Endodermal cell (in vitro differentiated cells): Measurements from ENCODE around the gene IGF2BP1. TPM values are rescaled to one million over a fixed set of nuclear protein-coding genes. Genes with fewer than 3 reads are reported as not detected.
"Not testable (repeated sequence)": the region's sequence is repeated elsewhere in the genome, so short reads cannot be mapped to it uniquely, and the experiment has no call there.

ENCODE experiments used
- DNase-seq: peaks from one replicate; pipeline ENCODE4 v3.0.0-alpha.2; 2017
- H3K27ac ChIP-seq: 2 replicates; pipeline ENCODE4 v1.5.1; 2013; ENCODE audit warnings: mild to moderate bottlenecking, low read depth, low read length, moderate library complexity
- H3K27me3 ChIP-seq: 2 replicates; pipeline ENCODE4 v1.6.1; 2013; ENCODE audit warnings: mild to moderate bottlenecking, low read length, moderate library complexity; ENCODE audit not compliant: insufficient read depth, control insufficient read depth, poor library complexity, severe bottlenecking
- H3K36me3 ChIP-seq: 2 replicates; pipeline ENCODE4 v1.7.0; 2013; ENCODE audit warnings: mild to moderate bottlenecking, low read length, moderate library complexity; ENCODE audit not compliant: control insufficient read depth, insufficient read depth
- H3K4me1 ChIP-seq: one replicate; pipeline ENCODE4 v1.7.0; 2013; ENCODE audit warnings: low read length; ENCODE audit not compliant: control insufficient read depth, insufficient read depth
- H3K4me3 ChIP-seq: 2 replicates; pipeline ENCODE4 v1.5.1; 2013; ENCODE audit warnings: mild to moderate bottlenecking, low read length, moderate library complexity
- H3K9ac ChIP-seq: 2 replicates; pipeline ENCODE4 v1.6.1; 2013; ENCODE audit warnings: mild to moderate bottlenecking, low read length, moderate library complexity; ENCODE audit not compliant: poor library complexity, severe bottlenecking; ENCODE audit errors: extremely low read depth
- H3K9me3 ChIP-seq: 2 replicates; pipeline ENCODE4 v1.6.1; 2013; ENCODE audit warnings: mild to moderate bottlenecking, low read length, moderate library complexity; ENCODE audit not compliant: control insufficient read depth
- H3K27ac Mint-ChIP-seq: 2 replicates; pipeline ENCODE4 v1.8.0; 2020; ENCODE audit warnings: mixed read lengths
- H3K27me3 Mint-ChIP-seq: 2 replicates; pipeline ENCODE4 v1.8.0; 2021; ENCODE audit warnings: mild to moderate bottlenecking, mixed read lengths; ENCODE audit not compliant: insufficient read depth
- H3K36me3 Mint-ChIP-seq: 2 replicates; pipeline ENCODE4 v1.8.0; 2020; ENCODE audit warnings: low read depth, mixed read lengths
- H3K4me1 Mint-ChIP-seq: 2 replicates; pipeline ENCODE4 v1.8.0; 2020; ENCODE audit warnings: mixed read lengths
- H3K4me3 Mint-ChIP-seq: 2 replicates; pipeline ENCODE4 v1.8.0; 2020; ENCODE audit warnings: mild to moderate bottlenecking, moderate library complexity, mixed read lengths
- H3K9me3 Mint-ChIP-seq: 2 replicates; pipeline ENCODE4 v1.8.0; 2020; ENCODE audit warnings: mild to moderate bottlenecking, mixed read lengths
- WGBS, 2 experiments: methylation state at CpG; one replicate each; pipeline versions ENCODE4 v1.1.5 to v1.1.7; 2013; ENCODE audit warnings: missing lambda C conversion rate in 2 of 2, mixed read lengths in 1 of 2; ENCODE audit not compliant: insufficient coverage in 1 of 2, insufficient read length in 1 of 2; 5-methylcytosine and 5-hydroxymethylcytosine counted together
- total RNA-seq, 2 donors: library from RNA; stranded (reverse); fragmentation: NEBNext Ultra II Directional in 1 of 2; extraction: Animal tissue kit (Norgen Biotek cat#: 25700) in 1 of 2; gene quantifications; 2 replicates in 1 of 2; 3 replicates in 1 of 2; pipeline ENCODE4 v1.2.1, GENCODE V29; 2021
- TF ChIP-seq, protein P1 (sequence below): fragments of 200-600 bp; sonication (generic); conservative IDR thresholded peaks from 2 replicates; pipeline ENCODE4 v1.5.0; 2021; ENCODE audit warnings: antibody characterized with exemption, mild to moderate bottlenecking

Gene IGF2BP1
- total RNA-seq, 2 donors from 2014 or later, result 333 to 360 TPM

GRCh38 chr17:49079840-49080663, 82.9 kb downstream of the IGF2BP1 start:
- Mint-ChIP-seq H3K36me3 (no peaks in the 10 kb centered on the region), H3K4me3 (no peak overlapping the region), H3K9me3 (peaks cover 7% of the 10 kb centered on the region), H3K4me1 (peaks cover 5% of the 10 kb centered on the region), H3K27ac (no peak overlapping the region), H3K27me3 (peaks cover 12% of the 10 kb centered on the region)
- Histone ChIP-seq H3K4me3 (no peak overlapping the region), H3K27ac (no peak overlapping the region), H3K9ac (no peak overlapping the region), H3K9me3 (peaks cover 12% of the 10 kb centered on the region), H3K36me3 (no peaks in the 10 kb centered on the region), H3K27me3 (no peaks in the 10 kb centered on the region), H3K4me1 (no peaks in the 10 kb centered on the region)
- TF ChIP-seq, protein P1, sequence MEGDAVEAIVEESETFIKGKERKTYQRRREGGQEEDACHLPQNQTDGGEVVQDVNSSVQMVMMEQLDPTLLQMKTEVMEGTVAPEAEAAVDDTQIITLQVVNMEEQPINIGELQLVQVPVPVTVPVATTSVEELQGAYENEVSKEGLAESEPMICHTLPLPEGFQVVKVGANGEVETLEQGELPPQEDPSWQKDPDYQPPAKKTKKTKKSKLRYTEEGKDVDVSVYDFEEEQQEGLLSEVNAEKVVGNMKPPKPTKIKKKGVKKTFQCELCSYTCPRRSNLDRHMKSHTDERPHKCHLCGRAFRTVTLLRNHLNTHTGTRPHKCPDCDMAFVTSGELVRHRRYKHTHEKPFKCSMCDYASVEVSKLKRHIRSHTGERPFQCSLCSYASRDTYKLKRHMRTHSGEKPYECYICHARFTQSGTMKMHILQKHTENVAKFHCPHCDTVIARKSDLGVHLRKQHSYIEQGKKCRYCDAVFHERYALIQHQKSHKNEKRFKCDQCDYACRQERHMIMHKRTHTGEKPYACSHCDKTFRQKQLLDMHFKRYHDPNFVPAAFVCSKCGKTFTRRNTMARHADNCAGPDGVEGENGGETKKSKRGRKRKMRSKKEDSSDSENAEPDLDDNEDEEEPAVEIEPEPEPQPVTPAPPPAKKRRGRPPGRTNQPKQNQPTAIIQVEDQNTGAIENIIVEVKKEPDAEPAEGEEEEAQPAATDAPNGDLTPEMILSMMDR, result no peak
- 85 to 87% methylated on average over 8 to 10 of the region's 10 CpGs for WGBS, 2 experiments
- DNase-seq, result no peak

- Mint-ChIP-seq H3K9me3 (peaks cover 7% of the 10 kb centered on the region), H3K4me1 (peaks cover 14% of the 10 kb centered on the region), H3K27me3 (peaks cover 9% of the 10 kb centered on the region), H3K4me3 (no peak overlapping the region), H3K27ac (no peak overlapping the region), H3K36me3 (no peaks in the 10 kb centered on the region)
- H3K9me3 ChIP-seq, result peaks cover 12% of the 10 kb centered on the region
- TF ChIP-seq, protein P1, result no peak
- no peaks in the 10 kb centered on the region for H3K4me1 ChIP-seq
- no peak for DNase-seq
- H3K27me3 ChIP-seq, result no peaks in the 10 kb centered on the region
- 93 to 95% methylated on average over 4 to 5 of the region's 5 CpGs for WGBS, 2 experiments
- H3K36me3 ChIP-seq, result no peaks in the 10 kb centered on the region
- H3K27ac ChIP-seq, result no peak overlapping the region
- no peak overlapping the region for H3K9ac ChIP-seq
- no peak overlapping the region for H3K4me3 ChIP-seq
These were observed 85.0 kb downstream of the IGF2BP1 start for GRCh38 chr17:49082231-49082630.

DNA sequence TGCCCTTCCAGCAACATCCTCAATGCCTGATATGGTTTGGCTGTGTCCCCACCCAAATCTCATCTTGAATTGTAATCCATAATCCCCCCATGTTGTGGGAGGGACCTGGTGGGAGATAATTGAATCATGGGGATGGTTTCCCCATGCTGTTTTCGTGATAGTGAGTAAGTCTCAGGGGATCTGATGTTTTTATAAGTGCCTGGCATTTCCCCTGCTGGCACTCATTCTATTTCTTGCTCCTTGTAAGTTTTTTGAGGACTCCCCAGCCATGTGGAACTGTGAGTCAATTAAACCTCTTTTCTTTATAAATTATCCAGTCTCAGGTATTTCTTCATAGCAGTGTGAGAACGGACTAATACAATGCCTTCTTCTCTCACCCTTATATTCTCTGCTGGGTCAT, 87.9 kb downstream of the IGF2BP1 start:
- not testable (repeated sequence) for H3K4me3 Mint-ChIP-seq, H3K27ac Mint-ChIP-seq, H3K9me3 ChIP-seq, H3K27me3 ChIP-seq, DNase-seq, H3K9me3 Mint-ChIP-seq, H3K27ac ChIP-seq, H3K27me3 Mint-ChIP-seq, H3K4me3 ChIP-seq, H3K36me3 Mint-ChIP-seq, H3K4me1 ChIP-seq, H3K36me3 ChIP-seq, H3K9ac ChIP-seq
- peaks cover 16% of the 10 kb centered on the region for H3K4me1 Mint-ChIP-seq
- WGBS, 2 experiments, result 96 to 100% methylated on average over 1 to 2 of the region's 2 CpGs
